ENCODE results near the gene USP11.
"Not testable (repeated sequence)": the region's sequence is repeated elsewhere in the genome, so short reads cannot be mapped to it uniquely, and the experiment has no call there.

DNA sequence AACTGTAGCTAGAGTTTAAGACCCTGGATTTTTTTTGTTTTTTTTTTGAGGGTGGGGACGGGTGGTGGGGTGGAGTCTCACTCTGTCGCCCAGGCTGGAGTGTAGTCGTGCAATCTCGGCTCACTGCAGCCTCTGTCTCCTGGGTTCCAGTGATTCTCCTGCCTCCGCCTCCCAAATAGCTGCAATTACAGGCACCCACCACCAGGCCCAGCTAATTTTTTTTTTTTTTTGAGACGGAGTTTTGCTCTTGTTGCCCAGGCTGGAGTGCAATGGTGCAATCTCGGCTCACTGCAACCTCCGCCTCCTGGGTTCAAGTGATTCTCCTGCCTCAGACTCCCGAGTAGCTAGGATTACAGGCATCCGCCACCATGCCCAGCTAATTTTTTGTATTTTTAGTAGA lies 51.8 kb downstream of the USP11 start:
- TF ChIP-seq, protein P1, sequence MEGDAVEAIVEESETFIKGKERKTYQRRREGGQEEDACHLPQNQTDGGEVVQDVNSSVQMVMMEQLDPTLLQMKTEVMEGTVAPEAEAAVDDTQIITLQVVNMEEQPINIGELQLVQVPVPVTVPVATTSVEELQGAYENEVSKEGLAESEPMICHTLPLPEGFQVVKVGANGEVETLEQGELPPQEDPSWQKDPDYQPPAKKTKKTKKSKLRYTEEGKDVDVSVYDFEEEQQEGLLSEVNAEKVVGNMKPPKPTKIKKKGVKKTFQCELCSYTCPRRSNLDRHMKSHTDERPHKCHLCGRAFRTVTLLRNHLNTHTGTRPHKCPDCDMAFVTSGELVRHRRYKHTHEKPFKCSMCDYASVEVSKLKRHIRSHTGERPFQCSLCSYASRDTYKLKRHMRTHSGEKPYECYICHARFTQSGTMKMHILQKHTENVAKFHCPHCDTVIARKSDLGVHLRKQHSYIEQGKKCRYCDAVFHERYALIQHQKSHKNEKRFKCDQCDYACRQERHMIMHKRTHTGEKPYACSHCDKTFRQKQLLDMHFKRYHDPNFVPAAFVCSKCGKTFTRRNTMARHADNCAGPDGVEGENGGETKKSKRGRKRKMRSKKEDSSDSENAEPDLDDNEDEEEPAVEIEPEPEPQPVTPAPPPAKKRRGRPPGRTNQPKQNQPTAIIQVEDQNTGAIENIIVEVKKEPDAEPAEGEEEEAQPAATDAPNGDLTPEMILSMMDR (IDR thresholded peaks at IDR 0.05 in 4 of 5, conservative IDR thresholded peaks at IDR 0.05 in 1 of 5), result not testable (repeated sequence)
- TF ChIP-seq POLR2A (IDR thresholded peaks at IDR 0.05), result not testable (repeated sequence)

All from gastrocnemius medialis (tissue), 4 donors.